Measurements from ENCODE around the gene ABHD17C. TPM values are rescaled to one million over a fixed set of nuclear protein-coding genes. Genes with fewer than 3 reads are reported as not detected.
A peak's percentile ranks its signal among the peaks of the same experiment; 100 is the strongest.

Gene ABHD17C
- total RNA-seq, 1 donor from 2014 or later = 28.2 TPM

DNA sequence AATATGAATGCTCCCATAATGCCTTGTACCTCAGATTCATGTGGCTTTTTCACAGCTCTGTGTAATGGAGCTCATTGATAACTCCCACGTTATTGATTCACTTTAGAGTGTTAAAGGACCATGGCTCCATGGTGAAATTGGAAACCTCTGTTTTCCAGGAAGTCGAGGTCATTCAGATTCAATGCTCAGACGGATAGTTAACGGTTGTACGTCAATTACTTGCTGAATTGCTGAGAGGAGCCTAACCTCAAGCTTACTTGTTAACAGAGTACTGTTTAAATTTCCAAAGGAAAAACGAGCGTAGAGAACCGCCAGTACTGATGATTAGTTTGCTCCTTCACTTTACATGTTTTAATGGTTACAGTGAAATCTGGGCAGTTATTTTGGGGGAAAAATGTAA, 11.1 kb downstream of the ABHD17C start:
- TF ChIP-seq, protein P1, sequence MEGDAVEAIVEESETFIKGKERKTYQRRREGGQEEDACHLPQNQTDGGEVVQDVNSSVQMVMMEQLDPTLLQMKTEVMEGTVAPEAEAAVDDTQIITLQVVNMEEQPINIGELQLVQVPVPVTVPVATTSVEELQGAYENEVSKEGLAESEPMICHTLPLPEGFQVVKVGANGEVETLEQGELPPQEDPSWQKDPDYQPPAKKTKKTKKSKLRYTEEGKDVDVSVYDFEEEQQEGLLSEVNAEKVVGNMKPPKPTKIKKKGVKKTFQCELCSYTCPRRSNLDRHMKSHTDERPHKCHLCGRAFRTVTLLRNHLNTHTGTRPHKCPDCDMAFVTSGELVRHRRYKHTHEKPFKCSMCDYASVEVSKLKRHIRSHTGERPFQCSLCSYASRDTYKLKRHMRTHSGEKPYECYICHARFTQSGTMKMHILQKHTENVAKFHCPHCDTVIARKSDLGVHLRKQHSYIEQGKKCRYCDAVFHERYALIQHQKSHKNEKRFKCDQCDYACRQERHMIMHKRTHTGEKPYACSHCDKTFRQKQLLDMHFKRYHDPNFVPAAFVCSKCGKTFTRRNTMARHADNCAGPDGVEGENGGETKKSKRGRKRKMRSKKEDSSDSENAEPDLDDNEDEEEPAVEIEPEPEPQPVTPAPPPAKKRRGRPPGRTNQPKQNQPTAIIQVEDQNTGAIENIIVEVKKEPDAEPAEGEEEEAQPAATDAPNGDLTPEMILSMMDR (IDR thresholded peaks at IDR 0.05) = no peak
- H3K36me3 ChIP-seq = no peaks in the 10 kb centered on the region
- no peak for ATAC-seq
- H3K4me3 ChIP-seq = no peak overlapping the region
- H3K27ac ChIP-seq = no peak overlapping the region
- no peaks in the 10 kb centered on the region for H3K27me3 ChIP-seq (ENCODE audit: low read depth)
- peaks cover 72% of the 10 kb centered on the region for H3K4me1 ChIP-seq
- intact Hi-C loops (cut with DNase I) = no loop called here
- no peak for DNase-seq
- no peaks in the 10 kb centered on the region for H3K9me3 ChIP-seq

DNA sequence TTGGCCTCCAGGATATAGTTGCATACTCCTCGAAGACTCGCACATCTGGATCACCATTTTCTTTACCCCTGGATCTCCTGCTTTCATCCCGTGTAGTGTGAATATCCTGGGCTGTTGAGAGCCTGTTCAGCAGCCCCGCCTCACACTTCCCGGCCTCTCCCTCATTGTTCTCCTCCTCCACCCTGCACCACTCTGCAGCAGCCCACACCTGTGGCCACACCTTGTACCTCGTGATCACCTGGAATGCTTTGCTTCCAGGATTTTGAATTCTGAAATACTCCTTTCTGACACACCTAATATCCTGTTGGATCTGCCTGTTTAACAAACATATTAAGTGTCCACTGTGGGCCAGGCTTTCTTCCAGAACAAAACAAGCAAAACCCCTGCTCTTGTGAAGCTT, 14.4 kb downstream of the ABHD17C start:
- TF ChIP-seq, protein P1 (IDR thresholded peaks at IDR 0.05) = no peak
- intact Hi-C loops (cut with DNase I) = no loop called here
- H3K27me3 ChIP-seq (ENCODE audit: low read depth) = no peaks in the 10 kb centered on the region
- peaks cover 41% of the 10 kb centered on the region for H3K4me1 ChIP-seq
- no peak overlapping the region for H3K4me3 ChIP-seq
- peak overlapping the region; percentile 48 for H3K27ac ChIP-seq
- no peaks in the 10 kb centered on the region for H3K9me3 ChIP-seq
- peak; percentile 81 for DNase-seq
- no peaks in the 10 kb centered on the region for H3K36me3 ChIP-seq
- ATAC-seq = peak; percentile 96

DNA sequence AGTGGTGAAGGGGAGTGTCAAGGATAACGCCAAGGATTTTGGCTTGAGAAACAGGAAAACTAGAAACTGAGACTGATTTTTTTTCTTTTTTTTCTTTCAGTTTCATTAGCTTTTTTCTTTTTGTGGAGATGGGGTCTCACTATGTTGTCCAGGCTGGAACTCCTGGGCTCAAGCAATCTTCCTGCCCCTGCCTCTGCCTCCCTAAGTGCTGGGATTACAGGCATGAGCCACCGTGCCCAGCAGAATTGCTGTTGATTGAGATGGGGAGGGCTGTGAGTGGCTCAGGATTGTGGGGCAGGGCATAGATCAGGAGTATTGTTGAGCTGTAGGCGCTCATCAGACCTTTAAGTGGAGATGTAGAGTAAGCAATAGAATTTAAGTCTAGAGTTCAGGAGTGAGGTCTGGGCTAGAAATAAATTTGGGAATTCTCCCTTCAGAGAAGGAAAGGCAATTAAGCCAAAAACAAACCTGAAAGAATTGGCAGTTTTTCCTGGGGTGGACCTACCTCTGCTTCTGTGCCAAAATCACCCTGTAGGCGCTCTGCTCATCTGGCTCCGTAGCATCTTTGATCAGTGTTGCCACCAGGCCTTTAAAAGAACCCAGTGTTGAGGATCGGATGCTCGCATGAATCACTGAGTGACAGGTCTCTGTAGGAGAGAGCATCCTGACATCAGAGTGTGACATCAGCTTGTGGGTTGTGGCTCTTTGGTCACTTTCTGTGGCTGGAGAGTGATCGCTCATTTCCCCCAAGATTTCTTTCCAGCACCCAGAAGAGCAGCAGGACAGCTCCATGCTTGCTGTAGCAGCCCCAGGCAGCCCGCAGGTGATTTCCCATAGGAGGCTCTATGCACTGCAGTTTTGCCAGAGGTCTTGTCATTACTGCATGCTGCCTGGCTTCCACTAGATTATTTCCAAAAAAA, 15.8 kb downstream of the ABHD17C start:
- no peak overlapping the region for H3K27ac ChIP-seq
- H3K36me3 ChIP-seq = no peaks in the 10 kb centered on the region
- ATAC-seq = no peak

DNA sequence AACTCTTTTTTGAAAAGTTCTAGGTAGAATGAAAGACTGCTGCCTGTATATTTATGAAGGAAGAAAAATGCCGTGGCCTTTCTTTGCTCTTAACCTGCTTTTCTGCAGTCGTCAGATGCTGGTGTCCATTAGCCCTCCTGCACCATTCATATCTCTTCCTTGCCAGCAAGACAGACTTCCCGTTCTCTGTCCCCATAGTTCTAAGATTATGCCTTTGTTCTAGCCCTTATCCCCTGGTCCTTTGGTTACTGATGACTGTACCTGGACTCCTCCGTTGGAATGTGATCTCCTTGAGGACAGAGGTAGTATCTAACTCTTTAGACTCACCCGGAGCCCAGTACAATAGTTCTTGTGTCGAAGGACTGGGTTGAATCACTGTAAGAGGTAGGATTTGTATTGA, 16.8 kb downstream of the ABHD17C start:
- intact Hi-C loops (cut with DNase I) = no loop called here
- Histone ChIP-seq H3K4me3 (no peak overlapping the region), H3K27ac (no peak overlapping the region), H3K27me3 (ENCODE audit: low read depth) (no peaks in the 10 kb centered on the region), H3K36me3 (no peaks in the 10 kb centered on the region), H3K4me1 (peaks cover 25% of the 10 kb centered on the region), H3K9me3 (no peaks in the 10 kb centered on the region)
- TF ChIP-seq, protein P1 (IDR thresholded peaks at IDR 0.05) = no peak
- ATAC-seq (no peak), DNase-seq (no peak)

More for the DNA sequence above, 15.8 kb downstream of the ABHD17C start:
- H3K9me3 ChIP-seq = no peaks in the 10 kb centered on the region
- TF ChIP-seq, protein P1 (IDR thresholded peaks at IDR 0.05) = no peak
- intact Hi-C loops (cut with DNase I) = no loop called here
- H3K4me3 ChIP-seq = no peak overlapping the region
- H3K4me1 ChIP-seq = peaks cover 32% of the 10 kb centered on the region
- no peaks in the 10 kb centered on the region for H3K27me3 ChIP-seq (ENCODE audit: low read depth)
- no peak for DNase-seq

DNA sequence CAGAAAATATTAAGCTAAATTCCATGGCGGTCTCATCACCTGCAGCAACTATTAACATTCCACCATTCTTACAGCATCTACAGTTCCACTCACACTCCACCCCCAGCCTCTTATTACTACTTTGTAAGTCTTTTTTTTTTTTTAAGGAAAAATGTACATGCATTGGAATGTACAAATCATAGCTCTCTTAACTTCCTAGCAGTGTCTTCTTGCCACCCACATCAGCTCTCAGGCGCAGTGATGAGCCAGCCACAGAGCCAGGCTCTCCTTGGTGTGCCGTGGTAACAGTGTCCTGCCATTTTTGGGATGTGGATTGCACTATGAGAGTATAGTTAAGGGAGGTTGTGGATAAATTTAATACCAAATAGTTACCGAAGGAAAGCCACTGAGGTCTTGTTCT, 17.8 kb downstream of the ABHD17C start:
- H3K27ac ChIP-seq = no peak overlapping the region
- intact Hi-C loops (cut with DNase I) = no loop called here
- H3K9me3 ChIP-seq = no peaks in the 10 kb centered on the region
- DNase-seq (no peak), ATAC-seq (no peak)
- TF ChIP-seq, protein P1 (IDR thresholded peaks at IDR 0.05) = no peak
- H3K4me3 ChIP-seq = no peak overlapping the region
- H3K4me1 ChIP-seq = peaks cover 25% of the 10 kb centered on the region
- no peaks in the 10 kb centered on the region for H3K36me3 ChIP-seq
- H3K27me3 ChIP-seq (ENCODE audit: low read depth) = no peaks in the 10 kb centered on the region

All from lower lobe of right lung (tissue), 2 donors.